ENCODE results near the gene MBNL3.

GRCh38 chrX:132489578-132490419 is 961 bp upstream of the MBNL3 start:
- TF ChIP-seq POLR2A (IDR thresholded peaks at IDR 0.05; ENCODE audit: low read length) (no peak), GATA1 (IDR thresholded peaks at IDR 0.05; ENCODE audit: low read depth, low read length) (no peak)
